GM12873 (cell line): ENCODE data around the gene FRY.

Source experiments
- TF ChIP-seq, protein P1 (sequence below): IDR thresholded peaks from 2 replicates; pipeline ENCODE4 v1.5.1; 2012; ENCODE audit warnings: low read depth, mild to moderate bottlenecking, moderate library complexity, low read length, control low read depth; ENCODE audit not compliant: insufficient read depth; ENCODE audit errors: missing control alignments

FRY gene

DNA sequence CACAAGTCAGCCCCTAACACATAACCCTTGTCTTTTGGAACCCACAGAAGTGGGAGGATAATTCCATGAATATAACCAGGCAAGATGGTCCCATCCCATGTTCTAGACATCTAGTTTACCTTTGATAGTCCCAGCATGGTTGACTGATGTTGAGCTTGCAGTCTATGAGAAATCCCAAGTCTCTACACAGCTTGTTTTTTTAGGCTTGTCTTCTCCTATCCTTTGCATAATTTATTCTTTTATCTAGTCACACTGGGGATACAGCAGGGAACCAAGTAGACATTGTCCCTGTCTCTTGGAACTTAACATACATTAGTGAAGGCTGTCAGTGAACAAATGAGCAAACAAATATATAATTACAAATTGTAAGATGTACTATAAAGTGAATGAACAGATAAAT lies 19.6 kb upstream of the FRY start:
- TF ChIP-seq, protein P1, sequence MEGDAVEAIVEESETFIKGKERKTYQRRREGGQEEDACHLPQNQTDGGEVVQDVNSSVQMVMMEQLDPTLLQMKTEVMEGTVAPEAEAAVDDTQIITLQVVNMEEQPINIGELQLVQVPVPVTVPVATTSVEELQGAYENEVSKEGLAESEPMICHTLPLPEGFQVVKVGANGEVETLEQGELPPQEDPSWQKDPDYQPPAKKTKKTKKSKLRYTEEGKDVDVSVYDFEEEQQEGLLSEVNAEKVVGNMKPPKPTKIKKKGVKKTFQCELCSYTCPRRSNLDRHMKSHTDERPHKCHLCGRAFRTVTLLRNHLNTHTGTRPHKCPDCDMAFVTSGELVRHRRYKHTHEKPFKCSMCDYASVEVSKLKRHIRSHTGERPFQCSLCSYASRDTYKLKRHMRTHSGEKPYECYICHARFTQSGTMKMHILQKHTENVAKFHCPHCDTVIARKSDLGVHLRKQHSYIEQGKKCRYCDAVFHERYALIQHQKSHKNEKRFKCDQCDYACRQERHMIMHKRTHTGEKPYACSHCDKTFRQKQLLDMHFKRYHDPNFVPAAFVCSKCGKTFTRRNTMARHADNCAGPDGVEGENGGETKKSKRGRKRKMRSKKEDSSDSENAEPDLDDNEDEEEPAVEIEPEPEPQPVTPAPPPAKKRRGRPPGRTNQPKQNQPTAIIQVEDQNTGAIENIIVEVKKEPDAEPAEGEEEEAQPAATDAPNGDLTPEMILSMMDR, result no peak

DNA sequence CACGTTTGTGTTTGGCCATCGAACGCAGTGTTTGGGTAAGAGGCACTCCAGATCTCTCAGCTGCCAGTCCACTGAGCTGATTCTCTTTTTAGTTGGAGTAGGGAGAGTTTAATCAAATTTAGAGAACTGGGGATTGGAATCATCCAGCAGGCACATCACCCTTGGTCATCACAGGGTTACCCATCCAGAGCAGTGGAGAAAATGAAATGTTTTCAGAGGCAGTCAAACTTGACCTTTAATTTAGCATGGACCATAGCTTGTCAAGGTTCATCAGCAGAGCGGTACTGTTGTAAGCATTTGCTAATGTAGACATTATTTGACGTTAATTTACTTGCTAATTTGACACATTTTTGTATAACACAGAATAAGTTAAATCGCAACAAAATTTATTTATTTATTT lies 18.4 kb upstream of the FRY start:
- TF ChIP-seq, protein P1, result no peak

DNA sequence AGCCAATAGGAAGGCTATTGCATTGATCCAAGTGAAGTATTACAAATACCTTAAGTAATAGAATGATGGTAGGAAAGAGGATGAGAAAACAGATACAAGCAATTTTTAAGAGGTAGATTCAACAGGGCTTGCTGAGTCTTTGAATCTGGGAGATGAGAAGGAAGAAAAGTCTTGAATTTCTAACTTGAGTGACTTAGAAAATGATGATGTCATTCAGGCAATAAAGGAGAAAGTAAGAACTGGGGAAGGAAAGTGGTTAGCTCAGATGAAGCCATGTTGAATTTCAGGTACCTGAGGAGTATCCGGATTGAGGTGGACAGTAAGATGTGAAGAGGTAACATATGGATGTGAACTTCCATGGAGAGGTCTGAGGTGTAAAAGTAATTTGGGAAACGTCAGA lies 15.5 kb upstream of the FRY start:
- TF ChIP-seq, protein P1, result no peak

DNA sequence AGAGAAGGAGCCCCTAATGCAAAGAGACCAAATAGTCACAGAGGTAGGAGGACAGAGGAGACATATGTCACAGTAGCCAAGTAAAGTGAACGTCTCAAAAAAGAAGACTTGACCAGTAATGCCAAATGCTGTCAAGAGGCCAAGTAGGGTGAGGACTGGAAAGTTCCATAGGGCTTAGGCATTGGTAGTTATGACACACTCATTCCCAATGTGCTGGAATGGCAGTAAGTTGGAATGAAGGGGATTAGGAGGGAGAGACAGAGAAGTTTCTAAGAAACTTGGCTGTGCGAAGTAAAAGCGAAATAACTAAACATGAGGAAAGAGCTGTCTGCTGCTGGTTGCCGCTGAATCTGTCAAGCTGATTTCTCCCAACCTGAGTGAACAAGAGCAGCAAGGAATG lies 14.9 kb upstream of the FRY start:
- TF ChIP-seq, protein P1, result no peak

DNA sequence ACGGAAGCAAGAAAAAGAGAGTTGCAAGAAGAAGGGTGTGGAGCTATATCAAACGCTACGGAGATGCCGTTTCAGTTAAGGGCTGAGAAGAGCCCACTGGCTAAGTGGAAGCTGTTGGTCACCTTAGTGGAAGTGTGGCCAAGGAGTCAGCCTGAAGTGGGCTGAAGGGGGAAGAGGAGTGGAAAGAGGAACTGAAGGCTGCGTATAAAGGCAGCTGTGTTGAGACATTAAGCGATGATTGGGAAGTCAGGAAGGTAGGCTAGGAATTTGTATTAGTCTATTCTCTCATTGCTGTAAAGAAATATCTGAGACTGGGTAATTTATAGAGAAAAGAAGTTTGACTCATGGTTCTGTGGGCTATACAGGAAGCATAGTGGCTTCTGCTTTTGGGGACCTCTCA lies 14.1 kb upstream of the FRY start:
- TF ChIP-seq, protein P1, result no peak

DNA sequence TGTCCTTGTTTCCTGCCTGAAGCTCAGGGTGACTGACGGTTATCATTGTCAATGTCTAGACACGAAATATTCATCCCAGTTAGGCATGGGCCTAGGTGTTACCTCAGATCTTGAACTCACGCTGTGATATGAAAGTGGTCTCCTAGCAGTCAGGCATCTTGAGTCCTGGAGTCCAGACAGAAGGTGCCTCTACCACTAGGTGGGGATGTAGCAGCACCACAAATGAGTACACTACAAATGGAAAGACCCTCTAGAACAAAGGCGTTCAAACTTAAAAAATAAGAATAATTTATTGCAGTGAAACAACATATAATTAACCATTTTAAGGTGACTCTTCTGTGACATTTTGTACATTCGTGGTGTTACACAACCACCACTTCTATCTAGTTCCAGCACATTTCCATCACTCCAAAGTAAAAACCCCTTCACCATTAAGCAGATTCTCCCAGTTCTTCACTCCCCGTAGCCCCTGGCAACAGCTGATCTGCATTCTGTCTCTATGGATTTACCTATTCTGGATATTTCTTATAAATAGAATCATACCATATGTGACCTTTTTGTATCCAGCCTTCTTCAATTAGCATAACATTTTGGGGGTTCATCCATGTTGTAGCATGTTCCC lies 11.9 kb upstream of the FRY start:
- TF ChIP-seq, protein P1, result peak; percentile 79

DNA sequence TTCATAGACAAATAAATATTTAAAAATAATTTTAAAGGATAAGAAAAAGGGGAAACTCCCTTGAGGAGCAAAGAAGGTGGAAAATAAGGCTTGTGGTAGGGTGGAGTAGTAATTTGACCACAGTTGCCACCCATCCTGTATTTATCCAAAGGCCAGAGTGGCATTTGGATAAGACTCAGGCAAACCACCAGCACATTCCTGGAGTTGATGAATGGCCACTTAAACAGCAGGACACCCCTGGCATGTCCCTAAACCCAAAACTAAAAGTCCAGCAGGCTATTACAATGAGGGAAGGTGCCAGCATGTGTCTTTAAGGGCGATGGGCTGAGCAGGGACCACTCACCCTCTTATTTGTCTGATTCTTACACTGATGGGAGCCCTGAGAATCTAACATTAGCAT lies 9.8 kb upstream of the FRY start:
- TF ChIP-seq, protein P1, result no peak
